Parathyroid adenoma (tissue), 2 donors: ENCODE data around the gene SLC27A2.

Source experiments
- H2AFZ ChIP-seq: fragments of 300-600 bp; sonication (generic); one replicate; pipeline ENCODE4 v1.7.0; 2017; ENCODE audit warnings: antibody characterized with exemption, mild to moderate bottlenecking
- H3K27ac ChIP-seq: fragments of 300-600 bp; sonication (generic); one replicate; pipeline ENCODE4 v1.7.0; 2017
- H3K27me3 ChIP-seq: fragments of 300-600 bp; sonication (generic); one replicate; pipeline ENCODE4 v1.7.0; 2017; ENCODE audit warnings: low read length; ENCODE audit not compliant: control insufficient read depth, insufficient read depth
- H3K36me3 ChIP-seq: fragments of 300-600 bp; sonication (generic); one replicate; pipeline ENCODE4 v1.7.0; 2017; ENCODE audit warnings: low read length; ENCODE audit not compliant: control insufficient read depth, insufficient read depth
- H3K4me1 ChIP-seq: fragments of 300-600 bp; sonication (generic); one replicate; pipeline ENCODE4 v1.7.0; 2017; ENCODE audit warnings: control low read depth
- H3K4me2 ChIP-seq: fragments of 300-600 bp; sonication (generic); one replicate; pipeline ENCODE4 v1.7.0; 2017; ENCODE audit warnings: low read length
- H3K4me3 ChIP-seq: fragments of 300-600 bp; sonication (generic); one replicate; pipeline ENCODE4 v1.7.0; 2017; ENCODE audit warnings: low read depth, low read length
- H3K79me2 ChIP-seq: fragments of 300-600 bp; sonication (generic); one replicate; pipeline ENCODE4 v1.7.0; 2017; ENCODE audit warnings: control low read depth
- H3K9ac ChIP-seq: fragments of 300-600 bp; sonication (generic); one replicate; pipeline ENCODE4 v1.7.0; 2017; ENCODE audit warnings: mild to moderate bottlenecking
- H3K9me3 ChIP-seq: fragments of 300-600 bp; sonication (generic); one replicate; pipeline ENCODE4 v1.7.0; 2017; ENCODE audit warnings: low read length; ENCODE audit not compliant: control insufficient read depth
- CTCF ChIP-seq: fragments of 300-600 bp; sonication (generic); IDR thresholded peaks from one replicate; pipeline ENCODE4 v1.7.0; 2017; ENCODE audit warnings: antibody characterized with exemption, mild to moderate bottlenecking
- donor health status: primary hyperparathyroidism.

SLC27A2 gene

DNA sequence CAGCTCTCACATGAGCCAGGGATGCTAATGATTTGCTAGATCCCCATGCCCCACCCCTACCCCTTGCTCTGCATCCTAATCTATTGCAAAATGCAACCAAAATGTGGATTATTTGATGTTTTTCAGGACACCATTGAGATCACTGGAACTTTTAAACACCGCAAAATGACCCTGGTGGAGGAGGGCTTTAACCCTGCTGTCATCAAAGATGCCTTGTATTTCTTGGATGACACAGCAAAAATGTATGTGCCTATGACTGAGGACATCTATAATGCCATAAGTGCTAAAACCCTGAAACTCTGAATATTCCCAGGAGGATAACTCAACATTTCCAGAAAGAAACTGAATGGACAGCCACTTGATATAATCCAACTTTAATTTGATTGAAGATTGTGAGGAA is 53.8 kb downstream of the SLC27A2 start:
- TF ChIP-seq CTCF: no peak
- Histone ChIP-seq H3K27ac (no peak overlapping the region), H3K9ac (no peak overlapping the region), H3K79me2 (no peaks in the 10 kb centered on the region), H3K27me3 (no peaks in the 10 kb centered on the region), H3K9me3 (no peaks in the 10 kb centered on the region), H2AFZ (no peak overlapping the region), H3K4me1 (no peaks in the 10 kb centered on the region), H3K4me3 (no peak overlapping the region), H3K4me2 (no peak overlapping the region), H3K36me3 (no peaks in the 10 kb centered on the region)

- no peaks in the 10 kb centered on the region for H3K36me3 ChIP-seq
- no peaks in the 10 kb centered on the region for H3K9me3 ChIP-seq
- H3K27me3 ChIP-seq: no peaks in the 10 kb centered on the region
- no peak overlapping the region for H3K4me2 ChIP-seq
- H2AFZ ChIP-seq: no peak overlapping the region
- H3K27ac ChIP-seq: no peak overlapping the region
- H3K79me2 ChIP-seq: no peaks in the 10 kb centered on the region
- no peaks in the 10 kb centered on the region for H3K4me1 ChIP-seq
- no peak overlapping the region for H3K9ac ChIP-seq
- H3K4me3 ChIP-seq: no peak overlapping the region
- no peak for TF ChIP-seq CTCF
Measured at GRCh38 chr15:50236433-50236832, 54.4 kb downstream of the SLC27A2 start.

GRCh38 chr15:50238255-50238654 is 56.3 kb downstream of the SLC27A2 start:
- Histone ChIP-seq H3K36me3 (no peaks in the 10 kb centered on the region), H3K4me3 (no peak overlapping the region), H3K4me1 (no peaks in the 10 kb centered on the region), H2AFZ (no peak overlapping the region), H3K4me2 (no peak overlapping the region), H3K27me3 (no peaks in the 10 kb centered on the region), H3K79me2 (no peaks in the 10 kb centered on the region), H3K9me3 (no peaks in the 10 kb centered on the region), H3K27ac (no peak overlapping the region), H3K9ac (no peak overlapping the region)
- TF ChIP-seq CTCF: no peak

- Histone ChIP-seq H3K9ac (no peak overlapping the region), H3K27me3 (no peaks in the 10 kb centered on the region), H3K27ac (no peak overlapping the region), H2AFZ (no peak overlapping the region), H3K79me2 (no peaks in the 10 kb centered on the region), H3K36me3 (no peaks in the 10 kb centered on the region), H3K9me3 (no peaks in the 10 kb centered on the region), H3K4me3 (no peak overlapping the region), H3K4me2 (no peak overlapping the region), H3K4me1 (no peaks in the 10 kb centered on the region)
- TF ChIP-seq CTCF: no peak
Measured at GRCh38 chr15:50241684-50242450, 59.9 kb downstream of the SLC27A2 start.

DNA sequence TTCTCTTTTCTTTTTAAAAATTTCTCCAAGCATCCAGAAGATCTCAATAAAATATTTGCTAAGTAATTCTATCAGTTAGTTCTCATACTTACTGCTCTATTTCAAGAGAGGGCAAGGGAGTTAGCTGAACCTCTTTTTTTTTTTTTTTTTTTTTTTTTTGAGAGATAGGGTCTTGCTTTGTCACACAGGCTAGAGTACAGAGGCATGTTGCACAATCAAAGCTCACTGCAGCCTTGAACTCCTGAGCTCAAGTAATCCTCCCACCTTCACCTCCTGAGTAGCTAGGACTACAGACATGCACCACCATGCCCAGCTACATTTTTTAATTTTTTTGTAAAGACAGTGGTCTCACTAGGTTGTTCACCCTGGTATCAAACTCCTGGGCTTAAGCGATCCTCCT is 62.2 kb downstream of the SLC27A2 start:
- TF ChIP-seq CTCF: no peak
- H3K27me3 ChIP-seq: no peaks in the 10 kb centered on the region
- no peak overlapping the region for H3K4me3 ChIP-seq
- H3K4me1 ChIP-seq: no peaks in the 10 kb centered on the region
- H3K36me3 ChIP-seq: no peaks in the 10 kb centered on the region
- no peak overlapping the region for H3K4me2 ChIP-seq
- no peak overlapping the region for H3K27ac ChIP-seq
- no peak overlapping the region for H2AFZ ChIP-seq
- H3K9me3 ChIP-seq: no peaks in the 10 kb centered on the region
- H3K9ac ChIP-seq: no peak overlapping the region
- H3K79me2 ChIP-seq: no peaks in the 10 kb centered on the region
